K562 (cell line): ENCODE measurements around the gene MYO18A. TPM values are rescaled to one million over a fixed set of nuclear protein-coding genes. Genes with fewer than 3 reads are reported as not detected.

Experiments used
- ASH1L ChIP-seq: fragments of 450-650 bp; IDR thresholded peaks from 2 replicates; pipeline ENCODE4 v1.6.1; 2018; ENCODE audit warnings: borderline replicate concordance, mild to moderate bottlenecking, low read depth; ENCODE audit not compliant: partially characterized antibody
- CBFA2T3 ChIP-seq: fragments of 450-650 bp; IDR thresholded peaks from 2 replicates; pipeline ENCODE4 v1.6.1; 2017
- ELF1 ChIP-seq: fragments of 200-800 bp; sonication (Bioruptor generic); IDR thresholded peaks from 2 replicates; pipeline ENCODE4 v1.6.1; 2016; ENCODE audit warnings: missing genetic modification characterization, missing compliant biosample characterization
- EP400 ChIP-seq: fragments of 450-650 bp; IDR thresholded peaks from 2 replicates; pipeline ENCODE4 v1.6.1; 2017; ENCODE audit warnings: antibody characterized with exemption, mild to moderate bottlenecking, moderate library complexity
- FOXM1 ChIP-seq, 2 experiments: fragments of 450-650 bp in 1 of 2; sonication (generic) in 1 of 2; formaldehyde crosslinking in 1 of 2; IDR thresholded peaks; 2 replicates each; pipeline versions ENCODE4 v1.6.1 to v1.9.0; 2017 to 2022; ENCODE audit warnings: low read depth in 2 of 2, mild to moderate bottlenecking in 2 of 2, missing genetic modification reagents in 1 of 2, moderate library complexity in 1 of 2
- GTF2E2 ChIP-seq: fragments of 200-800 bp; sonication (Bioruptor generic); IDR thresholded peaks from 2 replicates; pipeline ENCODE4 v1.6.1; 2016; ENCODE audit warnings: missing genetic modification characterization, missing compliant biosample characterization
- NELFE ChIP-seq: IDR thresholded peaks from 2 replicates; pipeline ENCODE4 v1.6.1; 2011; ENCODE audit warnings: mild to moderate bottlenecking; ENCODE audit not compliant: insufficient read depth, insufficient read length
- PHF8 ChIP-seq: fragments of 200-600 bp; sonication (generic); IDR thresholded peaks from 2 replicates; pipeline ENCODE4 v1.6.1; 2012; ENCODE audit warnings: mixed run types, mild to moderate bottlenecking, inconsistent platforms, low read length, moderate library complexity, borderline replicate concordance
- RFX1 ChIP-seq: fragments of 450-650 bp; IDR thresholded peaks from 2 replicates; pipeline ENCODE4 v1.6.1; 2016; ENCODE audit warnings: mild to moderate bottlenecking, moderate library complexity
- RNF2 ChIP-seq: sonication (generic); IDR thresholded peaks from 2 replicates; pipeline ENCODE4 v1.6.1; 2016
- SAFB2 ChIP-seq: fragments of 200-400 bp; formaldehyde crosslinking; IDR thresholded peaks from 2 replicates; pipeline ENCODE4 v1.6.1; 2018; ENCODE audit warnings: borderline replicate concordance, low read length, low read depth, moderate library complexity; ENCODE audit not compliant: severe bottlenecking
- SIRT6 ChIP-seq: IDR thresholded peaks from one replicate; pipeline ENCODE4 v1.6.1; 2012; ENCODE audit warnings: low read depth, mild to moderate bottlenecking, control low read depth, inconsistent platforms, low read length, moderate library complexity
- SIX5 ChIP-seq, 2 experiments: IDR thresholded peaks; 2 replicates each; pipeline ENCODE4 v1.6.1; 2011; ENCODE audit warnings: low read length in 2 of 2, borderline replicate concordance in 1 of 2, low read depth in 1 of 2, mild to moderate bottlenecking in 1 of 2, moderate library complexity in 1 of 2; ENCODE audit not compliant: insufficient read depth in 1 of 2
- SMC3 ChIP-seq: conservative IDR thresholded peaks from 2 replicates; pipeline ENCODE4 v1.6.1; 2011; ENCODE audit warnings: low read depth, low read length, improper control_type of control experiment; ENCODE audit not compliant: insufficient read depth
- TAF9B ChIP-seq: fragments of 450-650 bp; IDR thresholded peaks from 2 replicates; pipeline ENCODE4 v1.6.1; 2018; ENCODE audit warnings: mild to moderate bottlenecking; ENCODE audit not compliant: partially characterized antibody
- TARDBP ChIP-seq: fragments of 450-650 bp; IDR thresholded peaks from 2 replicates; pipeline ENCODE4 v1.6.1; 2016
- TEAD4 ChIP-seq, 2 experiments: sonication (generic) in 1 of 2; formaldehyde crosslinking in 1 of 2; IDR thresholded peaks; 2 replicates each; pipeline versions ENCODE4 v1.6.1 to v1.8.0; 2012 to 2022; ENCODE audit warnings: borderline replicate concordance in 1 of 2, inconsistent platforms in 1 of 2, low read length in 1 of 2, mild to moderate bottlenecking in 1 of 2, missing genetic modification reagents in 1 of 2
- U2AF1 ChIP-seq: fragments of 200-400 bp; formaldehyde crosslinking; optimal IDR thresholded peaks from 2 replicates; pipeline ENCODE3; 2017; ENCODE audit warnings: mild to moderate bottlenecking, low read depth, low read length, moderate library complexity
- XRCC3 ChIP-seq: fragments of 450-650 bp; IDR thresholded peaks from 2 replicates; pipeline ENCODE4 v1.6.1; 2017; ENCODE audit warnings: mild to moderate bottlenecking, moderate library complexity
- ZBTB1 ChIP-seq: sonication (generic); formaldehyde crosslinking; IDR thresholded peaks from 2 replicates; pipeline ENCODE4 v1.8.1; 2023; ENCODE audit warnings: missing genetic modification reagents, low read depth, mild to moderate bottlenecking, borderline replicate concordance
- ZC3H4 ChIP-seq: sonication (generic); formaldehyde crosslinking; IDR thresholded peaks from 2 replicates; pipeline ENCODE4 v1.9.0; 2021; ENCODE audit warnings: missing genetic modification reagents, borderline replicate concordance
- ZFX ChIP-seq: sonication (generic); formaldehyde crosslinking; IDR thresholded peaks from 2 replicates; pipeline ENCODE4 v1.8.0; 2022; ENCODE audit warnings: mild to moderate bottlenecking, missing genetic modification reagents, moderate library complexity
- ZNF263 ChIP-seq: sonication (generic); formaldehyde crosslinking; IDR thresholded peaks from 2 replicates; pipeline ENCODE4 v1.8.0; 2022; ENCODE audit warnings: mild to moderate bottlenecking, missing genetic modification reagents, borderline replicate concordance
- ZNF347 ChIP-seq: fragments of 450-650 bp; formaldehyde crosslinking; IDR thresholded peaks from 2 replicates; pipeline ENCODE4 v1.4.0; 2020; ENCODE audit warnings: low read depth, mild to moderate bottlenecking, moderate library complexity
- polyA plus RNA-seq, 8 experiments: library from polyadenylated mRNA; depleted of rRNA in 4 of 8; stranded (reverse) in 5 of 8; unstranded in 3 of 8; fragments of >200 nt; fragmentation: Nextera tagmentation in 2 of 8; fragmentation: Illumina TruSeq in 1 of 8; extraction: Ambion mirVana in 2 of 8; extraction: Trizol in 1 of 8; gene quantifications; 2 replicates each; pipeline versions ENCODE4 v1.2.1 to v1.2.3, GENCODE V29; 2011 to 2014; ENCODE audit warnings: inconsistent platforms in 1 of 8, missing spikeins in 1 of 8
- total RNA-seq, 7 experiments: library from RNA; depleted of rRNA in 6 of 7; stranded (reverse); fragments of >200 nt in 6 of 7; fragmentation: Illumina TruSeq in 2 of 7; extraction: Trizol in 2 of 7; gene quantifications; 2 replicates each; pipeline versions ENCODE4 v1.2.1 to v1.2.3, GENCODE V29; 2011 to 2021; ENCODE audit warnings: low replicate concordance in 1 of 7
- TF ChIP-seq, protein P1 (sequence below): fragments of 450-650 bp; IDR thresholded peaks from 2 replicates; pipeline ENCODE4 v1.6.1; 2018; ENCODE audit warnings: mild to moderate bottlenecking, low read depth; ENCODE audit not compliant: partially characterized antibody
- TF ChIP-seq, protein P2 (sequence below): fragments of 250-450 bp; sonication (Bioruptor Pico); IDR thresholded peaks from 2 replicates; pipeline ENCODE4 v1.4.0; 2020

Gene MYO18A
- total and polyA plus RNA-seq, 9 of the 15 experiments (the other 6 are each of a cell fraction or from before 2014, with no cell fraction given), result 2.5 to 65.4 (median 17.1) TPM

DNA sequence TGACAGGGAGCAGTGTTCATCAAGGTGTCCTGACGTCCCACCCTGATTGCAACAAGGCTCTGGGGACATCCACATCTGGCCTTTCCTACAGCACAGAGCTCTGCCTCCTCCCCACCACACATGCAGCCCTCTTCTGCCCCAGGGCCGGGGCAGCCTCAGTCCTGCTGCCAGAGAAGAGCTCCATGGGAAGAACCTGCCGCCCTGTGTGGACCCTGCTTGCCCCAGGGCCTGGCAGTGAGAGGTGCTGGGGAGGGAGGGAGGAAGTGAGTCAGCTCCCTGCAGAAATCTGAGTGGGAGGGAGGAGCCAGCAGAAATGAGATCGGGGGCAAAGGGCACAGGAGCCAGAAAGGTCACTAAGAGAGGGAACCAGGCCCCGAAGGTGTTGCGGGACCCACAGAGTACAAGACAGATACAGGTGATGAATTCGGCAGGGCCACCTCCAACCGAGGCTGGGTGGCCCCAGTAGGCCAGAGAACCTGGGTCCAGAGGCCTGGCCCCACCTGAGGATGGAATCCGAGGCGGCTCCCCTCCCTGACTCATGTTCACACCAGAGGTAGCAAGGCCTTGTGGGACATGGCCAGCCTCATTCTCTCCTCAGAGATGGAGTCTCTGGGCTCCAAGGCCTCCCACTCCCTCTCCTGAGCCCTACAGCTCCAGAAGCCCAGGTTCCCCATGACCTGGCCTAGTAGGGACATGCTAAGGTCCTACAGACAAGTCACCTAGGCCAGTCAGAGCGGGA is 24.8 kb downstream of the MYO18A start (continued):
- TF ChIP-seq ZBTB1 (CRISPR knock-in tag) (no peak), CBFA2T3 (peak; percentile 55), TEAD4 (IDR thresholded peaks at IDR 0.05; ENCODE audit: low read length) (no peak), TEAD4 (CRISPR knock-in tag; IDR thresholded peaks at IDR 0.05; ENCODE audit: borderline replicate concordance) (no peak), SAFB2 (no peak), FOXM1 (IDR thresholded peaks at IDR 0.05; ENCODE audit: low read depth) (no peak), FOXM1 (CRISPR knock-in tag; IDR thresholded peaks at IDR 0.05; ENCODE audit: low read depth) (no peak), ELF1 (tag) (no peak), PHF8 (no peak), GTF2E2 (tag) (no peak), SIX5 (IDR thresholded peaks at IDR 0.05; ENCODE audit: borderline replicate concordance in 1 of 2, insufficient read depth in 1 of 2, low read depth in 1 of 2, low read length in 2 of 2) (no peak), TAF9B (no peak), RFX1 (no peak), ZNF263 (no peak), RNF2 (no peak), ASH1L (no peak), EP400 (no peak), SIRT6 (no peak), ZNF347 (CRISPR knock-in tag) (no peak), ZFX (no peak), NELFE (no peak), ZC3H4 (no peak), XRCC3 (no peak), TARDBP (no peak), SMC3 (no peak), U2AF1 (no peak)
- TF ChIP-seq, protein P1, sequence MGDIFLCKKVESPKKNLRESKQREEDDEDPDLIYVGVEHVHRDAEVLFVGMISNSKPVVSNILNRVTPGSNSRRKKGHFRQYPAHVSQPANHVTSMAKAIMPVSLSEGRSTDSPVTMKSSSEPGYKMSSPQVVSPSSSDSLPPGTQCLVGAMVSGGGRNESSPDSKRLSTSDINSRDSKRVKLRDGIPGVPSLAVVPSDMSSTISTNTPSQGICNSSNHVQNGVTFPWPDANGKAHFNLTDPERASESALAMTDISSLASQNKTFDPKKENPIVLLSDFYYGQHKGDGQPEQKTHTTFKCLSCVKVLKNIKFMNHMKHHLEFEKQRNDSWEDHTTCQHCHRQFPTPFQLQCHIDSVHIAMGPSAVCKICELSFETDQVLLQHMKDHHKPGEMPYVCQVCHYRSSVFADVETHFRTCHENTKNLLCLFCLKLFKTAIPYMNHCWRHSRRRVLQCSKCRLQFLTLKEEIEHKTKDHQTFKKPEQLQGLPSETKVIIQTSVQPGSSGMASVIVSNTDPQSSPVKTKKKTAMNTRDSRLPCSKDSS, result no peak
- TF ChIP-seq, protein P2, sequence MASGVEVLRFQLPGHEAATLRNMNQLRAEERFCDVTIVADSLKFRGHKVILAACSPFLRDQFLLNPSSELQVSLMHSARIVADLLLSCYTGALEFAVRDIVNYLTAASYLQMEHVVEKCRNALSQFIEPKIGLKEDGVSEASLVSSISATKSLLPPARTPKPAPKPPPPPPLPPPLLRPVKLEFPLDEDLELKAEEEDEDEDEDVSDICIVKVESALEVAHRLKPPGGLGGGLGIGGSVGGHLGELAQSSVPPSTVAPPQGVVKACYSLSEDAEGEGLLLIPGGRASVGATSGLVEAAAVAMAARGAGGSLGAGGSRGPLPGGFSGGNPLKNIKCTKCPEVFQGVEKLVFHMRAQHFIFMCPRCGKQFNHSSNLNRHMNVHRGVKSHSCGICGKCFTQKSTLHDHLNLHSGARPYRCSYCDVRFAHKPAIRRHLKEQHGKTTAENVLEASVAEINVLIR, result no peak
